GM21723 (cell line): ENCODE measurements around the gene SPG7.
"Not testable (repeated sequence)": the region's sequence is repeated elsewhere in the genome, so short reads cannot be mapped to it uniquely, and the experiment has no call there.

Experiments used
- ATAC-seq: cut with Tn5 transposase; IDR thresholded peaks from one replicate; pipeline ENCODE4 v1.9.1; 2021; ENCODE audit warnings: mild to moderate bottlenecking, moderate library complexity; ENCODE audit not compliant: unreplicated experiment

SPG7 gene

GRCh38 chr16:89575247-89576152 lies 67.3 kb downstream of the SPG7 start, which contains the start of gene CPNE7:
Gene CPNE7, plus strand, starts transcription at chr16:89575758. Its CDS starts 140 bp downstream, at chr16:89575898.
- no peak for ATAC-seq

GRCh38 chr16:89576153-89577054 lies 68.2 kb downstream of the SPG7 start:
- no peak for ATAC-seq

- no peak for ATAC-seq
Measured at GRCh38 chr16:89577055-89577759, 69.0 kb downstream of the SPG7 start.

GRCh38 chr16:89579351-89579750 lies 71.1 kb downstream of the SPG7 start:
- ATAC-seq = no peak

GRCh38 chr16:89581045-89581695 lies 73.0 kb downstream of the SPG7 start:
- no peak for ATAC-seq

- ATAC-seq = no peak
Measured at GRCh38 chr16:89581861-89582563, 73.8 kb downstream of the SPG7 start.

- ATAC-seq = no peak
Measured at GRCh38 chr16:89582614-89583196, 74.5 kb downstream of the SPG7 start.

- no peak for ATAC-seq
Measured at GRCh38 chr16:89583197-89583894, 75.1 kb downstream of the SPG7 start.

GRCh38 chr16:89583895-89584644 lies 75.9 kb downstream of the SPG7 start:
- no peak for ATAC-seq

- ATAC-seq = no peak
Measured at GRCh38 chr16:89584768-89585549, 76.8 kb downstream of the SPG7 start.

- ATAC-seq = no peak
Measured at GRCh38 chr16:89586218-89586617, 78.0 kb downstream of the SPG7 start.

- no peak for ATAC-seq
Measured at GRCh38 chr16:89586853-89587252, 78.7 kb downstream of the SPG7 start.

GRCh38 chr16:89587676-89588075 lies 79.5 kb downstream of the SPG7 start:
- ATAC-seq = not testable (repeated sequence)

GRCh38 chr16:89588413-89589109 lies 80.4 kb downstream of the SPG7 start:
- no peak for ATAC-seq

- ATAC-seq = no peak
Measured at GRCh38 chr16:89589241-89589926, 81.2 kb downstream of the SPG7 start.

GRCh38 chr16:89593841-89594240 lies 85.6 kb downstream of the SPG7 start:
- no peak for ATAC-seq
